GM12878 (cell line): ENCODE measurements around the gene FAM174A. TPM values are rescaled to one million over a fixed set of nuclear protein-coding genes. Genes with fewer than 3 reads are reported as not detected.

Experiments
- ATAC-seq: fragments of 200-7000 bp; cut with Tn5 transposase; 3 replicates; pipeline ENCODE4 v1.9.1; 2020; ENCODE audit warnings: mild to moderate bottlenecking, moderate library complexity
- BruUV-seq: library from RNA; stranded (reverse); fragments of 400-500 nt; replicated peaks from 2 replicates; lab custom pipeline; 2021; lab: Mats Ljungman, UMichigan
- CTCF ChIA-PET: fragments of 300-600 bp; sonication (Branson Sonifier 250); formaldehyde crosslinking; extraction: SDS; loops from one replicate; lab custom pipeline; 2021; ENCODE audit warnings: inconsistent platforms; lab: Yijun Ruan, JAX
- POLR2A ChIA-PET: fragments of 350-600 bp; formaldehyde crosslinking; extraction: SDS; loops from one replicate; lab custom pipeline; 2021; ENCODE audit warnings: inconsistent platforms; lab: Charles Lee
- RAD21 ChIA-PET: fragments of 300-600 bp; sonication (Branson Sonifier 250); formaldehyde crosslinking; loops from one replicate; lab custom pipeline; 2023; ENCODE audit warnings: antibody characterized with exemption; ENCODE audit not compliant: unreplicated experiment; lab: Charles Lee
- SMC1A ChIA-PET: fragments of 300-600 bp; sonication (Branson Sonifier 250); formaldehyde crosslinking; loops from one replicate; lab custom pipeline; 2023; ENCODE audit not compliant: unreplicated experiment, uncharacterized antibody; lab: Charles Lee
- DNase-seq: peaks from one replicate; pipeline ENCODE4 v3.0.0-alpha.2; 2011; ENCODE audit warnings: low read depth, low spot score
- FAIRE-seq: peaks from 3 replicates; lab custom pipeline; 2011; peaks lifted over from hg19 to GRCh38; lab: Jason Lieb, UNC
- H2AFZ ChIP-seq: 2 replicates; pipeline ENCODE4 v1.6.0; 2011; ENCODE audit warnings: low read depth, low read length, control low read depth; ENCODE audit not compliant: control insufficient read depth
- H3K27ac ChIP-seq: 2 replicates; pipeline ENCODE4 v1.5.1; 2011; ENCODE audit warnings: control low read depth; ENCODE audit not compliant: control insufficient read depth, insufficient read depth
- H3K27me3 ChIP-seq, 2 experiments: replicated peaks in 1 of 2; 2 replicates each; pipeline versions ENCODE4 v1.6.0 to v1.6.1; 2011; ENCODE audit warnings: low read length in 1 of 2; ENCODE audit not compliant: control insufficient read depth in 2 of 2, insufficient read depth in 2 of 2
- H3K36me3 ChIP-seq, 2 experiments: 2 replicates each; pipeline ENCODE4 v1.5.1; 2011; ENCODE audit warnings: low read length in 1 of 2; ENCODE audit not compliant: control insufficient read depth in 2 of 2, insufficient read depth in 2 of 2
- H3K4me1 ChIP-seq: 2 replicates; pipeline ENCODE4 v1.6.1; 2011; ENCODE audit warnings: mild to moderate bottlenecking, low read length, moderate library complexity, mixed read lengths; ENCODE audit not compliant: control insufficient read depth, insufficient read depth
- H3K4me2 ChIP-seq: 2 replicates; pipeline ENCODE4 v1.6.0; 2011; ENCODE audit warnings: control low read depth; ENCODE audit not compliant: control insufficient read depth, insufficient read depth
- H3K4me3 ChIP-seq: fragments of 200-600 bp; sonication (generic); 2 replicates; pipeline ENCODE4 v1.5.1; 2016
- H3K79me2 ChIP-seq: 2 replicates; pipeline ENCODE4 v1.6.0; 2011; ENCODE audit warnings: low read length; ENCODE audit not compliant: control insufficient read depth, insufficient read depth
- H3K9ac ChIP-seq: 2 replicates; pipeline ENCODE4 v1.8.0; 2011; ENCODE audit warnings: low read length, control low read depth, mixed read lengths; ENCODE audit not compliant: control insufficient read depth, insufficient read depth
- H3K9me3 ChIP-seq: replicated peaks from 3 replicates; pipeline ENCODE4 v1.5.1; 2011; ENCODE audit warnings: mild to moderate bottlenecking, low read length; ENCODE audit not compliant: control insufficient read depth, insufficient read depth
- H4K20me1 ChIP-seq: 2 replicates; pipeline ENCODE4 v1.6.0; 2011; ENCODE audit not compliant: control insufficient read depth, insufficient read depth
- BACH1 ChIP-seq: fragments of 450-650 bp; IDR thresholded peaks from 2 replicates; pipeline ENCODE4 v1.6.1; 2017; ENCODE audit warnings: mild to moderate bottlenecking, borderline replicate concordance
- CHD2 ChIP-seq: IDR thresholded peaks from 2 replicates; pipeline ENCODE4 v1.6.1; 2011; ENCODE audit warnings: low read depth, low read length, improper control_type of control experiment, borderline replicate concordance
- CREB1 ChIP-seq: IDR thresholded peaks from 2 replicates; pipeline ENCODE4 v1.6.1; 2012; ENCODE audit warnings: low read depth, mild to moderate bottlenecking, inconsistent platforms
- CUX1 ChIP-seq: IDR thresholded peaks from 2 replicates; pipeline ENCODE4 v1.6.1; 2012; ENCODE audit warnings: improper control_type of control experiment, low read depth, low read length; ENCODE audit not compliant: insufficient replicate concordance
- JUNB ChIP-seq: IDR thresholded peaks from 2 replicates; pipeline ENCODE4 v1.6.1; 2016; ENCODE audit warnings: antibody characterized with exemption, mild to moderate bottlenecking
- MAX ChIP-seq: IDR thresholded peaks from 2 replicates; pipeline ENCODE4 v1.6.1; 2012; ENCODE audit warnings: low read depth, low read length, improper control_type of control experiment
- MTA3 ChIP-seq: IDR thresholded peaks from 2 replicates; pipeline ENCODE4 v1.6.1; 2012; ENCODE audit warnings: low read length, inconsistent platforms, borderline replicate concordance
- NFIC ChIP-seq: IDR thresholded peaks from 2 replicates; pipeline ENCODE4 v1.6.1; 2012; ENCODE audit warnings: low read depth, mild to moderate bottlenecking, inconsistent platforms, low read length, moderate library complexity
- NFYB ChIP-seq: IDR thresholded peaks from 2 replicates; pipeline ENCODE4 v1.6.1; 2011; ENCODE audit warnings: low read depth, mild to moderate bottlenecking, low read length, improper control_type of control experiment, moderate library complexity; ENCODE audit not compliant: insufficient read depth
- NR2C2 ChIP-seq: IDR thresholded peaks from 2 replicates; pipeline ENCODE4 v1.6.1; 2011; ENCODE audit warnings: borderline replicate concordance, low read depth; ENCODE audit not compliant: control insufficient read depth, insufficient read length
- RCOR1 ChIP-seq: conservative IDR thresholded peaks from 2 replicates; pipeline ENCODE4 v1.6.1; 2012; ENCODE audit warnings: low read depth, low read length, improper control_type of control experiment
- SPI1 ChIP-seq: IDR thresholded peaks from 2 replicates; pipeline ENCODE4 v1.6.1; 2011; ENCODE audit warnings: low read depth, mild to moderate bottlenecking, low read length, moderate library complexity, borderline replicate concordance; ENCODE audit not compliant: insufficient read depth
- ZNF217 ChIP-seq: fragments of 450-650 bp; IDR thresholded peaks from 2 replicates; pipeline ENCODE4 v1.6.1; 2017; ENCODE audit warnings: antibody characterized with exemption, mild to moderate bottlenecking
- WGBS: methylation state at CpG from one replicate; pipeline ENCODE4 v1.1.6; 2016; ENCODE audit warnings: low lambda C conversion rate; ENCODE audit not compliant: insufficient replicate concordance, insufficient coverage; ENCODE audit errors: missing lambda C conversion rate; 5-methylcytosine and 5-hydroxymethylcytosine counted together
- in situ Hi-C: fragments of 300-500 bp; cut with MboI; formaldehyde crosslinking; loops from 9 replicates; pipeline ENCODE4 v1.14.3; 2018; ENCODE audit warnings: mixed read lengths
- intact Hi-C: fragments of 100-400 bp; cut with micrococcal nuclease; formaldehyde crosslinking; loops from one replicate; pipeline ENCODE4 v1.14.2; 2022; ENCODE audit not compliant: unreplicated experiment
- polyA plus RNA-seq, 11 experiments: library from polyadenylated mRNA; depleted of rRNA in 4 of 11; unstranded in 6 of 11; stranded (reverse) in 5 of 11; fragments of >200 nt; fragmentation: Nextera tagmentation in 4 of 11; fragmentation: Illumina TruSeq in 1 of 11; extraction: Ambion mirVana in 4 of 11; extraction: Trizol in 1 of 11; gene quantifications; 1 replicate in 1 of 11; 2 replicates in 10 of 11; pipeline versions ENCODE4 v1.2.1 to v1.2.3, GENCODE V29; 2011 to 2016; ENCODE audit warnings: inconsistent platforms in 2 of 11, missing spikeins in 2 of 11, low read depth in 1 of 11
- total RNA-seq, 4 experiments: library from RNA; depleted of rRNA in 3 of 4; stranded (reverse); fragments of >200 nt in 3 of 4; fragmentation: Illumina TruSeq in 1 of 4; extraction: Trizol in 1 of 4; gene quantifications; 2 replicates each; pipeline versions ENCODE4 v1.2.1 to v1.2.3, GENCODE V29; 2013 to 2021
- TF ChIP-seq, protein P1 (sequence below): fragments of 450-650 bp; formaldehyde crosslinking; IDR thresholded peaks from 2 replicates; pipeline ENCODE4 v1.5.0; 2022; ENCODE audit warnings: mild to moderate bottlenecking, missing genetic modification characterization

FAM174A gene
- total and polyA plus RNA-seq, 10 of the 15 experiments (the other 5 are each of a cell fraction or from before 2014, with no cell fraction given), result 1.4 to 12.1 (median 6.0) TPM

DNA sequence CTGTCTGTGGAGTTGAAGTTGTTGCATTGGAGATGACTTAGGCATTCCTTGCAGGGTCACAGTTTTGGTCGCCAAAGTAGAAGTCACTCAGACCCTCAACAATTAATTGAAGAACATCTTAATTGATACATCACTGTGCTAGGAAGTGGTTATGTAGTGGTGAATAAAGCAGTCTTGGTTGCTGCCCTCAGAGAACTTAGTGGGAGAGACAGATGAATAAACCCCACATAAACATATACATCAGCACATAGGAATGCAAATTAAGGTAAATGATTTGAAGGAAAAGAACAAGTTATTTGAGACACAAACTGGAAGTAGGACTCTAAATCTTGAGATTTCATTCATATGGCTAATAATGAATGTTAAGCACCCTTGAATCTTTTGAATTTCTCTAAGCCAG, 25.7 kb downstream of the FAM174A start:
- ATAC-seq, result no peak
- POLR2A ChIA-PET, result no interaction called here
- Histone ChIP-seq H3K27me3 (no peaks in the 10 kb centered on the region), H3K4me2 (no peak overlapping the region), H3K36me3 (no peaks in the 10 kb centered on the region; a peak in 1 of 4 replicates), H4K20me1 (no peaks in the 10 kb centered on the region), H2AFZ (no peak overlapping the region), H3K4me1 (no peaks in the 10 kb centered on the region)
- BruUV-seq, result no TSS peak
- no peak for FAIRE-seq
- in situ Hi-C loops, result no loop called here
- SMC1A ChIA-PET, result no interaction called here
- TF ChIP-seq MTA3 (no peak), NFYB (no peak), MAX (no peak), JUNB (no peak), BACH1 (no peak), CHD2 (no peak), SPI1 (no peak), NFIC (no peak), ZNF217 (no peak), RCOR1 (no peak), NR2C2 (no peak), CREB1 (no peak), CUX1 (no peak)
- TF ChIP-seq, protein P1, sequence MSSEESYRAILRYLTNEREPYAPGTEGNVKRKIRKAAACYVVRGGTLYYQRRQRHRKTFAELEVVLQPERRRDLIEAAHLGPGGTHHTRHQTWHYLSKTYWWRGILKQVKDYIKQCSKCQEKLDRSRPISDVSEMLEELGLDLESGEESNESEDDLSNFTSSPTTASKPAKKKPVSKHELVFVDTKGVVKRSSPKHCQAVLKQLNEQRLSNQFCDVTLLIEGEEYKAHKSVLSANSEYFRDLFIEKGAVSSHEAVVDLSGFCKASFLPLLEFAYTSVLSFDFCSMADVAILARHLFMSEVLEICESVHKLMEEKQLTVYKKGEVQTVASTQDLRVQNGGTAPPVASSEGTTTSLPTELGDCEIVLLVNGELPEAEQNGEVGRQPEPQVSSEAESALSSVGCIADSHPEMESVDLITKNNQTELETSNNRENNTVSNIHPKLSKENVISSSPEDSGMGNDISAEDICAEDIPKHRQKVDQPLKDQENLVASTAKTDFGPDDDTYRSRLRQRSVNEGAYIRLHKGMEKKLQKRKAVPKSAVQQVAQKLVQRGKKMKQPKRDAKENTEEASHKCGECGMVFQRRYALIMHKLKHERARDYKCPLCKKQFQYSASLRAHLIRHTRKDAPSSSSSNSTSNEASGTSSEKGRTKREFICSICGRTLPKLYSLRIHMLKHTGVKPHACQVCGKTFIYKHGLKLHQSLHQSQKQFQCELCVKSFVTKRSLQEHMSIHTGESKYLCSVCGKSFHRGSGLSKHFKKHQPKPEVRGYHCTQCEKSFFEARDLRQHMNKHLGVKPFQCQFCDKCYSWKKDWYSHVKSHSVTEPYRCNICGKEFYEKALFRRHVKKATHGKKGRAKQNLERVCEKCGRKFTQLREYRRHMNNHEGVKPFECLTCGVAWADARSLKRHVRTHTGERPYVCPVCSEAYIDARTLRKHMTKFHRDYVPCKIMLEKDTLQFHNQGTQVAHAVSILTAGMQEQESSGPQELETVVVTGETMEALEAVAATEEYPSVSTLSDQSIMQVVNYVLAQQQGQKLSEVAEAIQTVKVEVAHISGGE (CRISPR knock-in tag), result no peak
- TF ChIP-seq, all 136 proteins: peak for 0
- 100% methylated on average over 1 of the region's 1 CpG for WGBS
- Histone ChIP-seq H3K4me3 (no peak overlapping the region), H3K9me3 (no peaks in the 10 kb centered on the region), H3K27ac (no peak overlapping the region), H3K79me2 (no peaks in the 10 kb centered on the region), H3K9ac (no peak overlapping the region)
- ChIA-PET CTCF (no interaction called here), RAD21 (no interaction called here)
- intact Hi-C loops, result no loop called here
- DNase-seq, result no peak
